ENCODE results near the gene PRAMEF1.
"Not testable (repeated sequence)": the region's sequence is repeated elsewhere in the genome, so short reads cannot be mapped to it uniquely, and the experiment has no call there.

The PRAMEF1 gene, protein sequence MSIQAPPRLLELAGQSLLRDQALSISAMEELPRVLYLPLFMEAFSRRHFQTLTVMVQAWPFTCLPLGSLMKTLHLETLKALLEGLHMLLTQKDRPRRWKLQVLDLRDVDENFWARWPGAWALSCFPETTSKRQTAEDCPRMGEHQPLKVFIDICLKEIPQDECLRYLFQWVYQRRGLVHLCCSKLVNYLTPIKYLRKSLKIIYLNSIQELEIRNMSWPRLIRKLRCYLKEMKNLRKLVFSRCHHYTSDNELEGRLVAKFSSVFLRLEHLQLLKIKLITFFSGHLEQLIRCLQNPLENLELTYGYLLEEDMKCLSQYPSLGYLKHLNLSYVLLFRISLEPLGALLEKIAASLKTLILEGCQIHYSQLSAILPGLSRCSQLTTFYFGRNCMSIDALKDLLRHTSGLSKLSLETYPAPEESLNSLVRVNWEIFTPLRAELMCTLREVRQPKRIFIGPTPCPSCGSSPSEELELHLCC
- total RNA-seq, result 0 to 1.2 (median 0) reads per million in 17 experiments

DNA sequence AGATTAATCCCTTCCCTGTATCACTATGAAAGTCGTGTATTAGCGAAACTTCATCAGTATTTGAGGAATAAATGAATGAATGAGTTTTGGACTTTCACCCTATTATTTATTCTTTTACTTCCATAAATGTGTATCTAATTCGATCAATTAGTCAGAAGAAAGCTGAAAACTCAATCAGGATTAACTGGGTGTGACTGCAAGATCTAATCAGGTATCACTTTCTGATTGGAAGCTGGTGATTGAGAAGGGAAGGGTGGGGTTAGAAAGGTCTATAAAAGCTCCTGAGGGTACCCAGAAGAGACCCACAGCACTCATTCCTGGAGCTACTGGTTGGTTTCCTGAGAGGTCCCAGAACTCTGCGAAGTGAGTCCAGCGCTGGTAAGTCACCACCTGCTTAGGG is at the start of gene PRAMEF1:
PRAMEF1 (plus strand) TSS at position 301 of the 400 bp plus-strand sequence. CDS start 1,831 bp downstream, outside the sequence.
- not testable (repeated sequence) for DNase-seq

DNA sequence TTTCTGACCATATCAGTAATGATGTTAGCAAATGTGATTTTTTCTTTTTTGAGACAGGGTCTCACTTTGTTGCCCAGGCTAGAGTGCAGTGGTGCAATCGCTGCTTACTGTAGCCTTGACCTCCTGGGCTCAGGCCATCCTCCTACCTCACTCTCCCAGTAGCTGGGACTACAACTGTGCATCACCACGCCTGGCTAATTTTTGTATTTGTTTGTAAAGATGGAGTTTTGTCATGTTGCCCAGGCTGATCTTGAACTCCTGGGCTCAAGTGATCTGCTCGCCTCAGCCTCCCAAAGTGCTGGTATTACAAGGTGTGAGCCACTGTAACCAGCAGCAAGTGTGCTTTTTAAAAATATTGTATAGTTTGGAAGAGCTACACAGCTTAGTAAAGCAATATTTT is 49.3 kb upstream of the PRAMEF1 start:
- DNase-seq, result no peak

DNA sequence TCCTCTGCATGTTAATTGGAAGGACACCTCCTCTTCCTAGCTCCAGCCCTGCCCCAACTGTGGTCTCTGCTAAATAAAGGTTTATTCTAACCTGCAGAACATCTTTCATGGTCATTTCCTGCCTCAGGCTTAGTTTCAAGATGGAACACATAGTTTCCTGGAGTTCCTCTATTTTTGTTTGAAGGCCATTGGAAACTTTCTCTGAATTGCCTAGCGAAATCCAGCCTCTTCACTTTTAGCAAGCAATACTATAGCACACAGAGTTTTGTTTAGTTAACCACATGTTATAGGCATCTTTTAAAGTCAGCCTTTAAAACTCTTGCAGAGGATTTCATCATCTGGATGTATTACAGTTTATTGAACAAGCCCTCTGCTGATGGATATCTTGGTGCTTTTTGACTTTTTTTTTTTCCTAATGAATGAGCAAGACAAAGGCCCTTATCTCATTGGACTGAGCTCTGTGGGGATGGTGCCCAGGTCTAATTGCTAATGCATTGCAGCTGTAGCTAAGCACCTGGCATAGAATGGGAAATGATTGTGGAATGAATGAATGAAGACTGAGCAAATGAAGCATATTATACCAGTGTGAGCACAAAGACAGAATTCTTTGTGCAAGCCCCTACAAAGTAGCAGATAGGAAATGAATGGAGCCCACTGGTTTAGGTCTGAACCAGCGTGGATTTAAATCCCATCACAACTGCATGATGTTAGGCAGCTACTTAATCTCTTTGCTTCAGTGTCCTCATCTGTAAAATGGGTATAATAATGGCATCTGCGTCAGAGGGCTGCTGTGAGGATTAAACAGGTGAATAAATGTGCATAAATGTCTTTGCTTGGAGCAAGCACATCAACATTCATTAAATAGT is 45.8 kb upstream of the PRAMEF1 start:
- no peak for DNase-seq

DNA sequence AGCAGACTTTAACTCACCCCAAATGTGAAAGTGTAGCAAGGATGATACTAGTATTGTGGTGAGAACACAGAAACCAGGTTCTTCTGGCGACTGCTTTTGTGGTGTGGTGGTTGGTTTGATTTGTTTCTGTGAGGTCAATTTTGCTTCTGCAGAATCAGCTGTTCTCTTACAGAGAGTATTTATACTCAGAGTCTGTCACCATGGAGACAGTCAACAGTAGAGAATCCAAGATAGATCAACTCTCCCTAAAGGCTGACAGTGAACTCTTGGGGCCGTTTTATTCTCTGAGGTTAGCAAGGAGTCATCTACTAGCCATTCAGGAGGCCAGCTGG is 45.2 kb upstream of the PRAMEF1 start, which contains the start of gene CFAP107:
CFAP107 (plus strand) TSS at position 209 of the 332 bp plus-strand sequence. CDS start 231 bp downstream, outside the sequence.
- DNase-seq, result no peak

DNA sequence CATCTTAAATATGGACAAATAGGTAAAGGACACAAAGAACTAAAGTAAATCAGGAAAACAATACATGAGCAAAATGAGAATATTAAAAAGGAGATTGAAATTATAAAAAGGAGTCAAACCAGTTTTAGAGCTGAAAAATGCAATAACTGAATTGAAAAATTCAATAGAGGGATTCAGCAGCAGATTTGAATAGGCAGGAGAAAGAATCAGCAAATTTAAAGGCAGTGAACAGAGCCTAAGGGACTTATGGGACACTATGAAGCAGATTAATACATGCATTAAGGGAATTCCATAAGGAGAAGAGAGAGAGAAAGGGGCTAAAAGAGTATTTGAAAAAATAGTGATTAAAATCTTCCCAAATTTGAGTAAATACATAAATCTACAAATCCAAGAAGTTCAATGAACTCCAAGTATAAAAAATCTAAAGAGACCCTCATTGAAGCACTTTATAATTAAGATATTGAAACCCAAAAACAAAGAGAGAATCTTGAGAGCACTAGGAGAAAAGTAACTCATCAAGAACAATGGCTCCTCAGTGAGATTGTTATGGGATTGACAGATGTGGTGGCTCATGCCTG is 42.3 kb upstream of the PRAMEF1 start:
- DNase-seq, result no peak

DNA sequence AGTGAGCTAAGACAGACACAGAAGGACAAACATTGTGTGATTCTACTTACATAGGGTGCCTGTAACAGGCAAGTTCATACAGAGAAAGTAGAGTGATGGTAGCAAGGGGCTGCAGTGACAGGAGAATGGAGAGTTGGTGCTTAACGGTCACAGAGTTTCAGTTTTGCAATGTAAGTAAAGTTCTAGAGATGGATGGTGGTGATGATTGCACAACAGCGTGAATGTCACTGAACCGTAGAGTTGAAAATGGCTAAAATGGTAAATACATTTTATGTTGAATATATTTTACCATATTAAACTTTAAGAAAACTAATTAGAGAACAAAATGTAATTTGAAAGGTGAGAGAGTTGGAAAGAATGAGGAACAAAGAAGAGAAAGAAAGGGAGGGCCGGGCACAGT is 36.5 kb upstream of the PRAMEF1 start:
- DNase-seq, result no peak

DNA sequence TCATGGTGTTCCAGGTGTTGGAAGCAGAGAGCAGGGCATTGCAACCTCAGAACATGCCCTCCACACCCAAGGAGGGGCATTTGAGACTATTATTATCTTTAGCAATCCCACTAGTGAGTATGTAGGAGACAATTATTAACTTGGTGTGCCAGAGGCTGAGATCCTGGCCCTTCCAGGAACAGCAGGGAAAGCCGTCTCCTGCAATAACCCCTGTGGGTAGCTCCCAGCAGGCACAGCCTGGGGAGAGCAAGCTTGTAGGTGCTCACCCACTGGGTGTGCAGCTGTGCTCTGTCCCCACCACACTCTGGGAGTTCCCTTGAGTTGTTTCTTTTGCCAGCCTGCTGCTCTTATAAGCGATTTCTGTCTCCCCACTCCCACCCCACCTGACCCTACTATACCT is 34.9 kb upstream of the PRAMEF1 start:
- no peak for DNase-seq

DNA sequence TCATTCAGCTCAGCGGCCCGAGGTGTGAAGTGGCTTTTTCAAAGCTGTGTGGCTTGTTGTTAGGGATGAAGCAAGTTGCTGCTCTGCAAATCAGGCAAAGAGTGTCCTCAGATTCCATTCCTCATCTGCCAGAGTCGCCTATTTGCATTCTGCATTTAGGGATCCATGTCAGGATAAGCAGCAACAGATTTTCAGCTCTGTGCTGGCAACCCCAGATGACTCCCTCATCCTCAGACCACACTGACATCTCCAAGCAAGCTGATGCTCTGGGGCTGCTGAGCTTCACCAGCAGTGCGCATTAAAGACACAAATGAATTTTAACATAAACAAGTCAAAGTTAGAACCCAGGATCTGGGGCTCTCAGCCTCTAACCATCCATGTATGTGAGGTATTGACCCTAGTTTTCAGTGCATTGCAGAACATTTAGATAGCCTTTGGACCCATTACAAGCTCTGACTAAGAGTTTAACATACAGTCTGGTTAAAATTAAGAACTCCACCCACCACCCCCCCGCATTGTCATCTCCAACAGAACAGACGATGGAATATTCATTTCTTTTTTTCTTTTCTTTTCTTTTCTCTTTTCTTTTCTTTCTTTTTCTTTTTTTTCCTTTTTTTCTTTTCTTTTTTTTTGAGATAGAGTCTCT is 34.3 kb upstream of the PRAMEF1 start:
- no peak for DNase-seq

DNA sequence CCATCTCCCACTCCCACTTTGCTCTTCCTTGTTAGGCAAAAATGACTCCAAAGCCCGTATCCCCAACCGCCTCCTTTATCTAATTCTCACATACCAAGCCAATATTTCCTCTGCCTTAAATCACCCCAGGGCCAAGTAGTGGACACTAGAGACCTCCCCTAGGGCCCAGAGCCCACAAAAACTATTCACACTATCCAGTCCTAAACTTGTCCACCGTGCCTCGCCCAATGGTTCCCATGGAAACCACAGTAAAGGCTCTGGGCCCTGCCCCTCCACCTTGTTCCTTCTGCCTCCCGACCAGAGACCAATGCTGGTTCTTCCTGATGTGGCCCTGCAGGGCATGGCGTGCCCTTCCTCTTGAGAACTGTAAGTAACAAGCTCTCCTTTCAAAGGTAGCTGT is 33.4 kb upstream of the PRAMEF1 start:
- DNase-seq, result no peak

DNA sequence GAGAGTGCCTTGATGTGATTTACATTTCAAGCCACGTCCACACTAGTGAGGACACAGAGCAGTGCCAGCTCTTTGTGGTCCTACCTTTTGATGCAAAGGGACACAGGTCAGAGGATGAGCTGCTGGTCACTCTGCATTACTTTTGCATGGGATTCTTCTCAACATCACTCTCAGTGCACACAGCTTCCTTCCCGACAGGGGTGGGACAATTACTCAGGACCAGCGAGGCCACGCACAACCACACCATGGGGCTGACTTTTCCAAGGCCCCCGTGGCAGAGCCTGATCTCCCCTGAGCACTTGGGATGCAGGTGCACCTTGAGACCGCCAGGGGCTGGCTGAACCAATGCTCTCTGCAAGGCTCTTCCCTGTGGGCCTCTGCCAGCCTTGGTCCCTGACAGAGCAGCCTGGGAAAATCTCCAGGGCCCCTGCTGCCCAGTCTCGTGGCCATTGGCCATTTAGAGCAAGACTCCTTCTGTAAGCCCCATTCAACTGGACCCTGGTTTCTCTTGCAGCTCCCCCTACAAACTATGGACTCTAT is 30.9 kb upstream of the PRAMEF1 start:
- DNase-seq, result peak in 1 of 4 experiments; percentile 3

DNA sequence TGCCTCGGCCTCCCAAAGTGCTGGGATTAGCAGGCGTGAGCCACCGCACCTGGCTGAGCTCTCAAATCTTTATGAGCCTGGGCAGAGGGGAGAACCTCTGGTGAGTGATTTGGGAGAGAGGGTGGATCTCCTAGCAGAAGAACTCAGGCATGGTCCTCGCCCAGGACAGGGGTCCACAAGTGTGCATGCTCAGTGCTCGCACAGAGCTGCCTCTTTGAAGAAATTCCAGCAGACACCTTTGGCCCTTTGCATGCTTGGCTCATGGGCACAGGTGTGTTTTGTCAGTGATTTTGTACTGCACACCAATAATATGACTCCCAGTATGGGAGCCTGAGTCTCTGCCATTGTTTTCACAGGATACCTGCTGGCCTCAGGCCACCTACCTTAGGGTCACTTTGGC is 29.4 kb upstream of the PRAMEF1 start:
- no peak for DNase-seq

DNA sequence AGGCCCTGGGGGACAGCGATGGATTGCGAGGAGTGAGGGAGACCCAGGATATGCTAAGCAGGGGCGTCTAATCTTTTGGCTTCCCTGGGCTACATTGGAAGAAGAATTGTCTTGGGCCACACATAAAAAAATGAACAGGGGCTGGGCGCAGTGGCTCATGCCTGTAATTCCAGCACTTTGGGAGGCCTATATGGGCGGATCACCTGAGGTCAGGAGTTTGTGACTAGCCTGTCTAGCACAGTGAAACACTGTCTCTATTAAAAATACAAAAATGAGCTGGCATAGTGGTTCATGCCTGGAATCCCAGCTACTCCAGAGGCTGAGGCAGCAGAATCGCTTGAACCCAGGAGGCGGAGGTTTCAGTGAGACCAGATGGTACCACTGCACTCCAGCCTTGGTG is 28.4 kb upstream of the PRAMEF1 start:
- DNase-seq, result no peak

DNA sequence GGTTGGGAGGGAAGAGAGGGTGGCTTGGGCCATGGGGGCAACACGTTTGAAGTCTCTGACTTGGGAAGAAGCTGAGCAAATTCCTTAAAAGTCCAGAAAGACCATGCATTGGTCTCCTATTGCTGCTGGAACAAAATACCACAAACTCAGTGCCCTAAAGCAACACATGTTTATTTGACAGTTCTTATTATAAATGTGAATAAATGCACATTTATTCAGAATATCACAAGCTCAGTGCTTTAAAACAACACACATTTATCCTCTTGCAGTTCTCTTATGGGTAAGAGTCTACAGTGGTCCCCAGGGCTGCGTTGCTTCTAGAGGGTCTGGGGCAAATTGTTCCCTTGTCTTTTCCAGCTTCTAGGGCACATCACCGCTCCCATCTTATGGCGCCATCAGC is 27.7 kb upstream of the PRAMEF1 start:
- DNase-seq, result no peak

DNA sequence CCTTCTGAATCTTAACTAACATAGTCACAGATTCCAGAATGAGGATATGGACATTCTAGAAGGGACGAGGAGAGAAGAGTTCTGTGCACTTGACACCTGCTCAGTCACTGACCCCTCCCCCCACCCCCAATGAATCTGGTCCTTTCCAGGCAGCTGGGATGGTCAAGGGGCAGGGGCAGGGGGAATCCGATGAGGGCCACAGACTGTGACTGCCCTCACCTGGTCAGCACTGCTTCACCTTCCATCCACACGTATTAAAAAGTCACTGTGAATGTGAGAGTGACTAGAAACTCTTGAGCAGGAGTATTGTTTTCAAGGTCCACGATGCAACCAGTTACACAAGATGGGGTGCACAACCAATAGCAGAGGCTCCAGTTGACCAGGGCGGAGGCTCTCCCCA is 27.2 kb upstream of the PRAMEF1 start:
- DNase-seq, result no peak

DNA sequence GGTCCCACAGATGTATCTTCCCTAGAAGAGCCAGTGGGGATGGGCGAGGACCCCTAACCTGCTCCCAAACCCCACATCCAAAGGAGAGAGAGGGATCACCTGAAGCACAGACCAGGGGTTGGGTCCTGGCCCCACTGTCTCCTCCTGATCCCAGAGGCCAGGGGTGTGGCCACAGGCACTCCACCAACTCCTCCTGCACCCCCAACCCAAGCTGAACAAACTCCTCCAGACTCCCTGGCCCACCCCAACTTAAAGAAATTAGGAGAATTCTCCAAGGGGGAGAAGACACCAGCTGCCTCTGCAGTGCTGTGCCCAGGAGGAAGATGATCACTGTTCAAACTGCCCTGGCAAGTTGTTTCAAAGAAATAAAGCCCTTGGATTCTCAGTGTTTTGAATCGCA is 22.2 kb upstream of the PRAMEF1 start:
- no peak for DNase-seq

DNA sequence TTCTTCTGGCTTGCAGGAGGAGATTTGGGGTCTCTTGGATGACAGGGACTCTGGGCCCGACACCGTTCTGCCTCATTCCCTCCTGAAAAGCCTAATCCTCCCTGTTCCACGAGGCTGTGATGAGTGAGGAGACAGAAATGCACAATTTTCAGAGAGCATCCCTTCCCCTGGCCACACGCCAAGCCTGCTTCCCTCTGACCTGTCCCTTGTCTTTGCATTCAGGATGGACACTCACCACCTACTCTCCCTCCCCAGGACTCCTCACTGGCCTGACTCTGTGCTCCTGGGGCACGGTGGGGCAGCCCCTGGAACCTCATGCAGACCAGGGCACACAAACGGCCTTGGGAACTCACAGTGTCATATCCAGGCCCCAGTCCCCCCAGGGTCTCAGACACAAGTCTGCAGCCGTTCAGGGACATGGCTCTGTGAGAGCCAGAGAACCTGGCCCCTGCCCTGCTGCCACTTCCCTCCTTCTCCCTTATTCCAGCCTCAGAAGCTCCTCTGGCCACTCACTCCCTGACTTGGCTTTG is 21.2 kb upstream of the PRAMEF1 start:
- DNase-seq, result no peak

DNA sequence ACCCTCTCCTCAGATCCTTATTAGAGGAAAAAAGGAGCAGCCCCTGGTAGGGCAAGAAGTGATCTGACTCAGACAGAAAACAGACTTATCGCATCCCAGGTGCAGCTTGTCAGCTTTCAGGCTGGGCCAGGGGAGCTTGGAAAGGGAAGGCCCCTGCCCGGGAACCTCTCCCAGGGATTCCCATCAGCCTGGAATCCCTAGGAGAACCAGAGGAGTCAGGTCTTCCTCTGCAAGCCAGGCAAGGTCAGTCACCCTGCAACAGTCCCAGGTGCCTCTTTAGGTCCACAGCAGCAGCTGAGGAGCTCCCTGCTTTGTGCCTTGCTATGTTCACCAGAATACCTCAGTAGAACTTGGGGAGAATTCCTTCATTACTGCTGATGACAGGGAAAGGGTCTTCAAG is 20.6 kb upstream of the PRAMEF1 start:
- no peak for DNase-seq

DNA sequence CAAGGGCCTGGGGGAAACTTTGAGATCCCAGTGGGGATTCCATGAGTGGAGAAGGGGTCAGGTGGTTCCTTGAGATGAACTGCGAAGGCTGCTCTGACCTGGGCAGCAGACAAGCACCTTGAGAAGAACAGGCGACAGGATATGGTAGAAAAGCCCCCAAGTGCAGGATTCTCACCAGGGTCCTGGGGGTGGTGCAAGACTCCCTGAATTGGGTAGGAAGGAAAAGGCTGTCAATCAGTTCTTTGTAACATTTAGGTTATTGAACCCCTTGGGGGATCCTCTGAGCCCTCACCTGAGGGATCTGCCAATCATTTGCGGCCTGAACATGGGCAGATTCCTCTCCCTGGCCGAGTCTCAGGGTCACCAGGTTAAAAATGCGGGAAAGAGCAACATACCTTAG is 20.0 kb upstream of the PRAMEF1 start:
- no peak for DNase-seq

DNA sequence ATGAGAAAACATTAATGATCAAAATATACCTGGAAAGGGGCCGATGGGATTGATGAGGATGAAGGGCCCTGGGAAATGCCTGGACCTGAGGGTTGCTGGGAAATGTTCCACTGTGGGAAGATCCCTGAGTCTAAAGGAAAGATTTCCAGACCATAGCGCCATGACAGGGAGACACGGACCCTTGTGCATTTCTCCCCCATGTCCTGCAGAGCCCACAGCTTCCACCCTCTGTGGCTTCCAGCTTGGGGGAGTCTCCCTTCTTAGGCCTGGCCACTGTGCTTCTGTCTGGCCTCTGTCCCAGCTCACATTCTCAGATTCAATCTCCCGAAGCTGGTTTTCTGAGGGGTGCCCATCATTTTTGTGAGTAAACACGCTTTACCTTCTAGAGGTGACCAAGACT is 18.7 kb upstream of the PRAMEF1 start:
- DNase-seq, result no peak

DNA sequence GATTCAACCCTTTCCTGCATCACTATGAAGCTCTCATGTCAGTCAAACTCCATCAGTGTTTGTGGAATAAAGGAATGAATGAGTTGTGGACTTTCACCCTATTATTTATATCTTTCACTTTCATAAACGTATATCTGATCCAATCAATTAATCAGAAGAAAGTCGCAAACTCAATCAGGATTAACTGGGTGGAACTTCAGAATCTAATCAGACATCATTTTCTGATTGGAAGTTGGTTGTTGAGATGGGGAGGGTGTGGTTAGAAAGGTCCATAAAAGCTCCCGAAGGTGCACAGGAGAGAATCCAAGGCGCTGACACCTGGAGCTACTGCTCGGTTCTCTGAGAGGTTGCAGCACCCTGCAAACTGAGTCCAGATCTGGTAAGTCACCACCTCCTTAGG is 17.8 kb upstream of the PRAMEF1 start, which contains the start of gene PRAMEF12:
PRAMEF12 (plus strand) TSS at position 301 of the 400 bp plus-strand sequence. CDS start 1,130 bp downstream, outside the sequence.
- no peak for DNase-seq

DNA sequence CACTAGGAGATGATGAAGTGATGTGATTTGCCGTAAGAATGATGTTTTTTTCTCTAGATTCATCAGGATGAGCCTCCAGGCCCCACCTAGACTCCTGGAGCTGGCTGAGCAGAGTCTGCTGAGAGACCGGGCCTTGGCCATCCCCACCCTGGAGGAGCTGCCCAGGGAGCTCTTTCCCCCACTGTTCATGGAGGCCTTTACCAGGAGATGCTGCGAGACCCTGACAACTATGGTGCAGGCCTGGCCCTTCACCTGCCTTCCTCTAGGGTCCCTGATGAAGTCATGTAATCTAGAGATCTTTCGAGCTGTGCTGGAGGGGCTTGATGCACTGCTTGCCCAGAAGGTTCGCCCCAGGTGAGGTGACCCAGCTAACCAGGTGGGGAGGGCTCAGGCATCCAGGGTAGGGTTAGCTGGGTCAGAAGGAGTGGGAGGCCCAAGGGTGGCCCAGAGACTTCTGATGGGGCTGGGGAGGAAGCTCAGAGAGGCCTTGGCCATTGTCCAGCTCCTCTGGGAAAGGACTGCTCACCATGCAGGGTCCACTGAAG is 16.3 kb upstream of the PRAMEF1 start:
- no peak for DNase-seq

DNA sequence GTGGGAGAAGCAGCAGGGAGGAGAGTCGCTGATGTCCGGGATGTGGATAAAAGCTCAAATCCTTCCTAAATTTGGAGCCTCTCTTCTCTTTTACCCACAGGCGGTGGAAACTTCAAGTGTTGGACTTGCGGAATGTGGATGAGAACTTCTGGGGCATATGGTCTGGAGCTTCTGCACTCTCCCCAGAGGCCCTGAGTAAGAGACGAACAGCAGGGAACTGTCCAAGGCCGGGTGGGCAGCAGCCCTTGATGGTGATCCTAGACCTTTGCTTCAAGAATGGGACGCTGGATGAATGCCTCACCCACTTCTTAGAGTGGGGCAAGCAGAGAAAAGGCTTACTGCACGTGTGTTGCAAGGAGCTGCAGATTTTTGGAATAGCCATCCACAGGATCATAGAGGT is 15.8 kb upstream of the PRAMEF1 start:
- DNase-seq, result no peak
